Cardiac fibroblast (primary cell): ENCODE measurements around the gene WDR54.
"Not testable (repeated sequence)": the region's sequence is repeated elsewhere in the genome, so short reads cannot be mapped to it uniquely, and the experiment has no call there.

Experiments
- DNase-seq, 2 donors: peaks; one replicate each; pipeline versions ENCODE4 v3.0.0 to v3.0.0-alpha.2; 2010; ENCODE audit warnings: low read depth in 2 of 2
- H3K4me3 ChIP-seq, 2 donors: replicated peaks in 1 of 2; 1 replicate in 1 of 2; 2 replicates in 1 of 2; pipeline ENCODE4 v1.5.1; 2011; ENCODE audit warnings: low read depth in 2 of 2, low read length in 2 of 2, mild to moderate bottlenecking in 2 of 2, moderate library complexity in 1 of 2
- CTCF ChIP-seq: IDR thresholded peaks from one replicate; pipeline ENCODE4 v1.5.1; 2011; ENCODE audit warnings: low read depth, mild to moderate bottlenecking, low read length, inconsistent platforms

Gene WDR54

GRCh38 chr2:74439373-74439772 lies 17.8 kb downstream of the WDR54 start:
- TF ChIP-seq CTCF = no peak
- peak overlapping the region; percentile 59 to 71 for H3K4me3 ChIP-seq
- DNase-seq = no peak

- H3K4me3 ChIP-seq = peak overlapping the region; percentile 59 to 71
- peak; percentile 54 to 74 for DNase-seq
- TF ChIP-seq CTCF = no peak
Observed at GRCh38 chr2:74439803-74440377, 18.4 kb downstream of the WDR54 start.

GRCh38 chr2:74440378-74441169 lies 19.0 kb downstream of the WDR54 start:
- TF ChIP-seq CTCF = peak; percentile 18
- peak; percentile 77 to 91 for DNase-seq
- peak overlapping the region; percentile 59 to 71 for H3K4me3 ChIP-seq

GRCh38 chr2:74441170-74441689 lies 19.7 kb downstream of the WDR54 start:
- no peak for TF ChIP-seq CTCF
- H3K4me3 ChIP-seq = no peak overlapping the region

DNA sequence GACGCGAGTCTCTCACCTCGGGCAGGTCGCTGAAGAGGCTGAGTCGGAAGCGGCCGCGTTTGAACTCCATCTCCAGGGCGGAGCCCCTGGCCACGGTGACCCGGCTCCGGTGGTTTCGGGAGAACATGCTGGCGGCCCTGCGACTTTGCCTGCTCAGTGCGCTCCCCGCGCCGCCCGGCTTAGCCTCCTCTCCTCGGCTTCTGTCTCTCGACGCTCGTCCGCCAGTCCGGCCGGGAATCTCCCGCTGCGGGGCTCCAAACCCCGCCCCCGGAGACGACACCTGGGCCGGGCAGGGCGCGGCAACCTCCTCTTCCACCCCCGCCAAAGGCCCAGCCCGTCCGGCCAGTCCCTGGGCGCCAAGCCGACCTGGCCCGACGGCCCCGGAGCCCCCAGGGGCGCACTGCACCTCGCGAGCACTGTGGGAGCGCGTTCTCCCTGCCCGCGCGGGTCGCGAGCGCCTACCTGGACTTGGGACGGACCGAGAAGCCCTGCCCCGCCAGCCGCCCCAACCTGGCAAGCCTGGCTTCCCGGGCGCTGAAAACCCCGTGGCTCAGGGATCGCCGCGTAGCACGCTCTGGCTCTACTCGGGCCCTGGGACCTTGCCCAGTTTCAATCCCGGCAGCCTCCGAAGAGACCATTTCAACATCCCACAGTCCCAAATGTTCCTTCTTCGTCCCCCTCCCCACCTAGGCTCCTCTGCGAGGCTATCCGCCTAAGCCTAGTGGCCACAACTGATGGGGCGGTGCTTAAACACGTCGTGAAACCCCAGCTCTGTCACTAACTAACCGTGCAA lies 20.4 kb downstream of the WDR54 start, which contains the start of gene RTKN:
Gene RTKN, minus strand, starts transcription at position 248 of the 793 bp plus-strand sequence. Its CDS starts 121 bp downstream, at position 127.
- peak within 1 kb of the TSS; percentile 59 to 71 for H3K4me3 ChIP-seq
- DNase-seq = peak in 1 of 2 donors; percentile 17
- no peak for TF ChIP-seq CTCF

More at GRCh38 chr2:74441170-74441689, 19.7 kb downstream of the WDR54 start:
- no peak for DNase-seq

- not testable (repeated sequence) for DNase-seq, H3K4me3 ChIP-seq
Observed at GRCh38 chr2:74442483-74443297, 21.2 kb downstream of the WDR54 start.
